GM12873 (cell line): Measurements from ENCODE around the gene FGA.

Experiments used
- TF ChIP-seq, protein P1 (sequence below): IDR thresholded peaks from 2 replicates; pipeline ENCODE4 v1.5.1; 2012; ENCODE audit warnings: low read depth, mild to moderate bottlenecking, moderate library complexity, low read length, control low read depth; ENCODE audit not compliant: insufficient read depth; ENCODE audit errors: missing control alignments

FGA gene

DNA sequence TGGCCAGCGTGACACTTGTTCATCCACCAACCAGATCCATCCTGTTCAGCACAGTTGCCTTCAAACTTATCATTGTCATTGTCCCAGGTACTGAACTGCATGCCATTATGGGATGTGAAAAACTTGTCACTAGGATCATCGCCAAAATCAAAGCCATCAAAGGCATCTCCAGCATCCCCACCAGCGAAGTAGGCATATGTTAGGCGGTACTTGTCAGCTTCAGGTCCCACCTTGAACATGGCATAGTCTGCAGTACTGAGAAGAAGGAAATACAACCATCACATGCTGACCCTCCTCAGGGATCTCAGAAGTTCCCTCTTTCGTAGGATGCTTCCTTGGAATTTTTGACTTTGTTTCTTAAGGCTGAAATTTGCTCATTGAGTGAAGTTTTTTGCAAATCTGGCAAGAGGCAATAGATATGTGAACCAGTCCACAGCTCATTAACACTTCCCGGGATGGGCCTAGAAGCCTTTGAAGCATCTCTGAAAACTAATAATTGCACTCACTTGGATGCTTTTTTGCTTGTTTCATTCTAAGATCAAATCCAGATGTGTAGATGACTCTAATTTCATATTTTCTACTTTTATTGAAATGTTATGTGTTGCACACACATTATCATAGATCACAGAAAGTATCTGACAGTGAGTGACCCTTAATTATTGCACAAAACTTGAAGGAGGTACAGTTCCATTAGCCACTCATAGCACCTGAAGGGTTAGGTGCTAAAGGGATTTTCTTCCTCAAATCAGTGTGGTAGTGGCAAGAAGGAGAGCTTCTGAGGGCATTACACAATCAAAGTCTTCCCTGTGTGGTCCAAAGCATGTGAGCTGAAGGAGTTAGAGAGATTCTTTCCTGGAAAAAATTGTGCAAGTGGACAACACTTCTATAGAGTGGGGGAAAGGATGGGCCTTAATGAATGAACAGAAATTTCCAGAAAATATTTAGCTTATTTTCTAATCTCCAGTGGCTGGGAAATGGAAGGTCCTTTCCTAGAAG is 16.5 kb upstream of the FGA start:
- TF ChIP-seq, protein P1, sequence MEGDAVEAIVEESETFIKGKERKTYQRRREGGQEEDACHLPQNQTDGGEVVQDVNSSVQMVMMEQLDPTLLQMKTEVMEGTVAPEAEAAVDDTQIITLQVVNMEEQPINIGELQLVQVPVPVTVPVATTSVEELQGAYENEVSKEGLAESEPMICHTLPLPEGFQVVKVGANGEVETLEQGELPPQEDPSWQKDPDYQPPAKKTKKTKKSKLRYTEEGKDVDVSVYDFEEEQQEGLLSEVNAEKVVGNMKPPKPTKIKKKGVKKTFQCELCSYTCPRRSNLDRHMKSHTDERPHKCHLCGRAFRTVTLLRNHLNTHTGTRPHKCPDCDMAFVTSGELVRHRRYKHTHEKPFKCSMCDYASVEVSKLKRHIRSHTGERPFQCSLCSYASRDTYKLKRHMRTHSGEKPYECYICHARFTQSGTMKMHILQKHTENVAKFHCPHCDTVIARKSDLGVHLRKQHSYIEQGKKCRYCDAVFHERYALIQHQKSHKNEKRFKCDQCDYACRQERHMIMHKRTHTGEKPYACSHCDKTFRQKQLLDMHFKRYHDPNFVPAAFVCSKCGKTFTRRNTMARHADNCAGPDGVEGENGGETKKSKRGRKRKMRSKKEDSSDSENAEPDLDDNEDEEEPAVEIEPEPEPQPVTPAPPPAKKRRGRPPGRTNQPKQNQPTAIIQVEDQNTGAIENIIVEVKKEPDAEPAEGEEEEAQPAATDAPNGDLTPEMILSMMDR, result no peak

DNA sequence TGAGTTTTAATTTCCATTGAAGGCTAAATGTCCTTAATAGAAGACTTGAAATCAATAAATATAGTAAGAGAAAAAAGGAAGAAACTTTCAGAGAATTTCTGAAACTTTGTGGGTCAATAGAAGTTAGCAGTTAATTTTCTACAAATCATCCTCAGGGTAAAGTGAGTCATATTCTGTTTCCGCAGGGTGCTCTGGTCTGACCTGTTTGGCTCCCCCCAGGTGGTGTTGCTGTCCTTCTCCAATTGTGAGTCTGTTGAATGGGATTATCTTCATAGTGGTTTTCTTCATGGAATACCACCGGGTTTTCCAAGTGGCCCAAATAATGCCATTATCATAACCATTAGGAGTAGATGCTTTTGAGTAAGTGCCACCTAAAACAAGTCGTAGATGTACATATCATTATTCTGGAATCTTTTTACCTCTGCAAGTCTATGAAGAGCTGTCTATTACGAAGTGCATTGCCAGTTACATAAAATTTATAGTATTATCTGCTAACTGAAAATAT is 14.2 kb upstream of the FGA start:
- TF ChIP-seq, protein P1, result no peak

DNA sequence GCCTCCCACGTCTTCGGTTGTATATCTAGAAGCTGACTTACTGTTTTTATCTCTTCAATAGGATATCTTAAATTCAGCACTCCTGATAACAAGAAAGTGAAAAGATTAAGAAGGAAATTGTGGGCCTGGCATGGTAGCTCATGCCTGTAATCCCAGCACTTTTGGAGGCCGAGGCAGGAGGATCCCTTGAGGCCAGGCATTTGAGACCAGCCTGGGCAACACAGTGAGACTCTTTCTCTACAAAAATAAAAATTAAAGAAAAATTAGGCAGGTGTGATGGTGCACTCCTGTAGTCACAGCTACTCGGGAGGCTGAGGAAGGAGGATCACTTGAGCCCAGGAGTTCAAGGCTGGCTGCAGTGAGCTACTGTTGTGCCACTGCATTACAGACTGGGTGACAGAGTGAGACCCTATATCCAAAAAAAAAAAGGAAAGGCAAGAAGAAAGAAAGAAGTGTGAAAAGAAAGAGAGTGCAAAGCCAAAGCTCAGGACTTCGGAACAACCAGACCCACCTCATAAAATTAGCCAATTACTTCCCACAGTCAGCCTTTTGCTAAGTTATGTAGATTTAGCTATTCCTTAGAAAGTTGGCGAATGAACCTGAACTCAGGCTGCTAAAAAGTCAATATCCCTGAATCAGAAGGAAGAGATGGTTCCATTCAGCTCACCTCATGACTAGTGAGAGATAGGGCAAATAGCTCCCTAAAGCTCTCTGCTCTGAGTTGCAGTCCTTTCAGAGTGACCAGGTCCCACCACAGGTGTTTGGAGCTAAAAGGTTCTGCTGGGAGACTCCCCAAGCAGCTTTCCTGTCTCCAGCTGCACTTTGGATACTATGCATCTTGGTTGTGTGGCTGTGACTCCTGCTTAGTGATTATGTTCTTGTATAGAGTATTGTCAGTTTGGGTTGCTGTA is 12.7 kb upstream of the FGA start:
- TF ChIP-seq, protein P1, result no peak

DNA sequence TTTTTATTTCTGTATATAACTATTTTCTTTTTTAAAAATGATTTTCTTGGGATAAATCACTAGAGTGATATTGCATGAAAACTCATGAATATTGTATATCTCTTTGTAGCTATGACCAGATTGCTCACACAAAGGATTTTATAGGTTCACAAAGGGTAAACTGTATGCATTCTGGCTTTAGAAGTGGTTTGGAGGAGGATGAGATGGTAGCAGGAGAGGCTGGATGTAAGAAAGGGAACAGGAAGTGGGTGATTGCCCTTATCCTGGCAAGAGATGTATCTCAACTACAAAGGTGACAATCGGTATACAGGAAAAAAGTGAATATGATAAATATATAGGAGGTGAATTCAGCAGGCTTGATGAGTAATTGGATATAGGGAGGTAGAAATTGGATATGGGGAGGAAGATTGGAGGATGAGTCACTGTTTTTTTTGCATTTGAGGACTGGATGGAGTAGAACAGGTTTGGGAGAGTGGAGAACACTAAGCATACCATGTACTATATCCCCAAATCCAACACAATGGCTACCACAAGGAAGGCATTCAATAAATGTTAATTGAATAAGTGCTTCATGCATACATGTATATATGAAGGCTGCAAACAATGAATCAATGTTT is 12.0 kb upstream of the FGA start:
- TF ChIP-seq, protein P1, result no peak

DNA sequence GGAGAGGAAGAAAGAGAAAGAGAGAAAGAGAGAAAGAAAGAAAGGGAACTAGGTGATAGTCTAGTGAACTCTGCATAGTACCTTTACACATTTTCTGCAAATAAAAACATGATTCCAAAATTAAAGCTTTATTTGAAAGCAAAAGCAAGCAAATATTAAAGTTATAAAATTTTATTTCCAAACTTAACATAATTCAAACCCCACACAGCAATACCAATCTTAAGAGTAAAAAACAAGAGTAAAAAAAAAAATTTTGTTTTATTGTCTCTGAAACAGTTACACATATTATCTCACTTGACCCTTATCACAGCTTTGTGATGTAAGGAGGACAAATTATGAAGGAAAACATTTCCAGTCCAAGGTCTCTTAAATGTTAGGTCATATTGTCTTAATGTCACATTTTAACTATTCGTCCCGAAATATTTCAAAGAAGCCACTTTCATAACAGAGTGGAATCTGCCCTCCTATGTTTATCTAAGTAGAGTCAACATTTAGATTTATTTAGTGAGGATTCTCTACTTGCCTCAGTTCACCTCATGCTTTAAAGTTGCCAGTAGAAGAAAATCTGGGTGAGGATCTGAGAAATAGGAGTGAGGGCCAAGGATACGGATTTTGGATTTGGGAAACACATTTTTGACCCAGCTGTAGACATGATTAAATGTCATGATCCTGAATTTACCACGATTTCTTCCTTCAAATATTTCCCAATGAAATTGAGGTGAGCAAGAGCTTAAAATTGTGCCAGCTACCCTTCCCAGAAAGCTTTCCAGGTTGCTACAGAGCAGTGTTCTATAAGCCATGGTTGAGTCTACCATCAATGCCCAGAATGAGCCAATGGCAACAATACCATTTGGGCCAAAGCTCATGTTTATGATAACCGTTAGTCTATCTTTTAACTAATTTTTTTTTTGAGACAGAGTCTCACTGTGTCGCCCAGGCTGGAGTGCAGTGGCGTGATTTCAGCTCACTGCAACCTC is 7.5 kb upstream of the FGA start:
- TF ChIP-seq, protein P1, result no peak

DNA sequence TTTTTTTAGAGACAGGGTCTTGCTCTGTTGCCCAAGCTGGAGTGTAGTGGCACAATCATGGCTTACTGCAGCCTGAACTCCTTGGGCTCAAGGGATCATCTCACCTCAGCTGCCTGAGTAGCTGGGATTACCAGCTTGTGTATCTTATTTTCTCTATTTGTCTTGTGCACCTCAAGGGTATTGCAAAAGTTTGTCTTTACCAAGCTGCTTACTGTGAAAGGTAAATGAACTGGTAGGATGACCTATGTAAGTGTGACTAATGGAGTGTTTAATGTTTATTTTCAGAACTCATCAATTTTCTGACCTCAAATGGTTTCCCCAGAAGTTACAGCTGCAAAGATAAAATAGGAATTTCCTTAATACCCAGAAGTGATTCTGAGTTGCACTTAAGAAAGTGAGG is 5.3 kb upstream of the FGA start:
- TF ChIP-seq, protein P1, result no peak
